PC-9 (cell line): ENCODE measurements around the gene C10orf53. TPM values are rescaled to one million over a fixed set of nuclear protein-coding genes. Genes with fewer than 3 reads are reported as not detected.

Experiments
- BruUV-seq: library from RNA; stranded (reverse); fragments of 400-500 nt; replicated peaks from 2 replicates; lab custom pipeline; 2021; lab: Mats Ljungman, UMichigan
- CTCF ChIA-PET: fragments of 300-600 bp; sonication (Branson Sonifier 250); formaldehyde crosslinking; loops from one replicate; lab custom pipeline; 2022; ENCODE audit warnings: antibody characterized with exemption; lab: Charles Lee
- POLR2A ChIA-PET: fragments of 300-600 bp; sonication (Branson Sonifier 250); formaldehyde crosslinking; loops from one replicate; lab custom pipeline; 2022; ENCODE audit warnings: antibody characterized with exemption; ENCODE audit not compliant: unreplicated experiment; lab: Charles Lee
- DNase-seq, 2 experiments: peaks; one replicate each; pipeline versions ENCODE4 v3.0.0 to v3.0.0-alpha.2; 2015 to 2022; ENCODE audit warnings: mixed read lengths in 1 of 2
- H2AFZ ChIP-seq: fragments of 200-600 bp; sonication (generic); 2 replicates; pipeline ENCODE4 v1.8.1; 2017; ENCODE audit warnings: antibody characterized with exemption
- H3F3A ChIP-seq: fragments of 200-600 bp; sonication (generic); 2 replicates; pipeline ENCODE4 v1.8.1; 2017; ENCODE audit warnings: antibody characterized with exemption, mild to moderate bottlenecking, low read depth; ENCODE audit not compliant: insufficient read depth
- H3K27ac ChIP-seq: fragments of 200-600 bp; sonication (generic); 2 replicates; pipeline ENCODE4 v1.6.1; 2016; ENCODE audit warnings: mixed run types
- H3K27me3 ChIP-seq: fragments of 200-600 bp; sonication (generic); 2 replicates; pipeline ENCODE4 v1.6.1; 2016; ENCODE audit warnings: low read depth, mixed run types; ENCODE audit not compliant: insufficient read depth
- H3K36me3 ChIP-seq: fragments of 200-600 bp; sonication (generic); 2 replicates; pipeline ENCODE4 v1.6.1; 2016; ENCODE audit warnings: low read depth, mixed run types
- H3K4me1 ChIP-seq: fragments of 200-600 bp; sonication (generic); replicated peaks from 2 replicates; pipeline ENCODE4 v1.6.1; 2016; ENCODE audit warnings: mixed run types; ENCODE audit not compliant: insufficient read depth
- H3K4me2 ChIP-seq: fragments of 200-600 bp; sonication (generic); 2 replicates; pipeline ENCODE4 v1.6.1; 2017; ENCODE audit warnings: mixed run types
- H3K4me3 ChIP-seq: fragments of 200-600 bp; sonication (generic); 2 replicates; pipeline ENCODE4 v1.6.1; 2016; ENCODE audit warnings: mixed run types
- H3K79me2 ChIP-seq: fragments of 200-600 bp; sonication (generic); 2 replicates; pipeline ENCODE4 v1.6.1; 2017; ENCODE audit warnings: low read depth, mixed run types
- H3K9me2 ChIP-seq: fragments of 200-600 bp; sonication (generic); 2 replicates; pipeline ENCODE4 v1.8.1; 2017; ENCODE audit warnings: mild to moderate bottlenecking; ENCODE audit not compliant: insufficient read depth
- H3K9me3 ChIP-seq: fragments of 200-600 bp; sonication (generic); 2 replicates; pipeline ENCODE4 v1.8.1; 2016; ENCODE audit warnings: low read depth; ENCODE audit not compliant: insufficient read depth
- H4K20me1 ChIP-seq: fragments of 200-600 bp; sonication (generic); 2 replicates; pipeline ENCODE4 v1.8.1; 2017; ENCODE audit not compliant: insufficient read depth
- EZH2 ChIP-seq: fragments of 200-600 bp; sonication (generic); IDR thresholded peaks from 2 replicates; pipeline ENCODE4 v1.8.0; 2017; ENCODE audit warnings: antibody characterized with exemption, low read depth
- intact Hi-C: fragments of 100-400 bp; cut with micrococcal nuclease; formaldehyde crosslinking; loops from one replicate; pipeline ENCODE4 v1.10.0; 2022; ENCODE audit not compliant: unreplicated experiment
- total RNA-seq: library from RNA; stranded (reverse); gene quantifications from 2 replicates; pipeline ENCODE4 v1.2.3, GENCODE V29; 2021
- TF ChIP-seq, protein P1 (sequence below): fragments of 200-600 bp; sonication (generic); conservative IDR thresholded peaks from 2 replicates; pipeline ENCODE4 v1.6.1; 2017; ENCODE audit warnings: mixed run types, antibody characterized with exemption, mild to moderate bottlenecking, moderate library complexity

The C10orf53 gene
- total RNA-seq, 1 experiment from 2014 or later: not detected

DNA sequence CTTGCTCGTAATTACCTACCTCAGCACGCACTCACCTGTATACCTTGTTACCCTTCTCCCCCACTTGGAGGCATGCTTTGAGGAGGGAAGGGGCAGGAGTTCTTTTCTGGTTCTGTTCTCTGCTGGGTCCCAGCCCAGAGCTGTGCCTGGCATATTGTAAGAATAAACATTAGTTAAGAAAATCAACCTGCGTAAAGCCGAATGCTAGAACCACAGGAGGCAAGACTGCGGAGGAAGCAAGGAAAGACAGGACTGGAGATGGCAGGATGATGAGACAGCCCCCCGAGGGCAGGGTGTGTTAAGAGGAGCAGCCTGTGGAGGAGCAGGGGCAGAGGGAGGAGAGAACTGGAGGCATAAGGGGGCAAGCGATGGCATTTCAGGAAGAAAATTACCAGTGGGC, 9.5 kb downstream of the C10orf53 start:
- ChIA-PET POLR2A (no interaction called here), CTCF (no interaction called here)
- intact Hi-C loops: no loop called here
- peaks cover 3% of the 10 kb centered on the region; the same call in 1 of the 2 replicates for H3K27me3 ChIP-seq
- H3K4me3 ChIP-seq: no peak overlapping the region
- no peak for DNase-seq
- TF ChIP-seq, protein P1, sequence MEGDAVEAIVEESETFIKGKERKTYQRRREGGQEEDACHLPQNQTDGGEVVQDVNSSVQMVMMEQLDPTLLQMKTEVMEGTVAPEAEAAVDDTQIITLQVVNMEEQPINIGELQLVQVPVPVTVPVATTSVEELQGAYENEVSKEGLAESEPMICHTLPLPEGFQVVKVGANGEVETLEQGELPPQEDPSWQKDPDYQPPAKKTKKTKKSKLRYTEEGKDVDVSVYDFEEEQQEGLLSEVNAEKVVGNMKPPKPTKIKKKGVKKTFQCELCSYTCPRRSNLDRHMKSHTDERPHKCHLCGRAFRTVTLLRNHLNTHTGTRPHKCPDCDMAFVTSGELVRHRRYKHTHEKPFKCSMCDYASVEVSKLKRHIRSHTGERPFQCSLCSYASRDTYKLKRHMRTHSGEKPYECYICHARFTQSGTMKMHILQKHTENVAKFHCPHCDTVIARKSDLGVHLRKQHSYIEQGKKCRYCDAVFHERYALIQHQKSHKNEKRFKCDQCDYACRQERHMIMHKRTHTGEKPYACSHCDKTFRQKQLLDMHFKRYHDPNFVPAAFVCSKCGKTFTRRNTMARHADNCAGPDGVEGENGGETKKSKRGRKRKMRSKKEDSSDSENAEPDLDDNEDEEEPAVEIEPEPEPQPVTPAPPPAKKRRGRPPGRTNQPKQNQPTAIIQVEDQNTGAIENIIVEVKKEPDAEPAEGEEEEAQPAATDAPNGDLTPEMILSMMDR: no peak
- no peak for TF ChIP-seq EZH2
- no peaks in the 10 kb centered on the region for H3F3A ChIP-seq
- no TSS peak for BruUV-seq
- H3K4me1 ChIP-seq: no peaks in the 10 kb centered on the region
- no peak overlapping the region for H2AFZ ChIP-seq
- H3K9me2 ChIP-seq: no peaks in the 10 kb centered on the region
- H3K36me3 ChIP-seq: no peaks in the 10 kb centered on the region
- no peak overlapping the region for H3K4me2 ChIP-seq
- peaks cover 19% of the 10 kb centered on the region for H3K9me3 ChIP-seq
- H3K79me2 ChIP-seq: no peaks in the 10 kb centered on the region
- H4K20me1 ChIP-seq: no peaks in the 10 kb centered on the region
- no peak overlapping the region for H3K27ac ChIP-seq

DNA sequence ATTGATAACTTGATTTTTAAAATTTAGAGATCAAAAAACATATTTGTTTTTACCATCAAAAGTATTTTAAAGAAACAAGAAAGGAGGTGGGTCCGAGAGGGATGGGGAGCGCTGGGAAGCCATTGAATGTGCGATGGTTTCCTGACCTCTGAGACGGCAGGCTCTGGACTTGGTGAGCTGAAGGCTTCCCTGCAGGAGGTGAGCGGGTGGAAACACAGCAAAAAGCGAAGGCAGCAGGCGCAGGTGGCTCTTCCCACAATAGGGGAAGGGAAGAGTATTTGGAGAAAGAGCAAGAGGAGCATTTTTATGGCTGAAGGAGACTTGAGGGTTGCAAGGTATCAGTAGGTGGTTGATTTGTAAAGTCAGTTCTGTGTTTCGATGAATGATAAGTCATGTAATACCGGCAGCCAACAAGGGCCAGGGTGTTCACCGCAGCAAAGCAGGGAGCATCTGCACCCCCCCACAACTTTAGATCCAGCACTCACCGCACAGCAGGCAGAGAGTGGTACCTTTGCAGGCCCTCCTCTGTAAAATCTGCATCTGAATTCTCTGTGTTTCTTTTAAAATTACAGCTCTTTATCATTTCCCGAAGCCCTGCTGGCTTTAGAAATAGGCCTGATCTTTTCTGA, 10.5 kb downstream of the C10orf53 start:
- Histone ChIP-seq H3K9me2 (no peaks in the 10 kb centered on the region), H3K4me2 (no peak overlapping the region), H3K9me3 (peaks cover 19% of the 10 kb centered on the region), H3K79me2 (no peaks in the 10 kb centered on the region), H3K36me3 (no peaks in the 10 kb centered on the region), H3K4me3 (no peak overlapping the region), H4K20me1 (no peaks in the 10 kb centered on the region), H3K27me3 (peaks cover 11% of the 10 kb centered on the region; the same call in 1 of the 2 replicates), H2AFZ (no peak overlapping the region), H3K27ac (no peak overlapping the region), H3F3A (no peaks in the 10 kb centered on the region), H3K4me1 (no peaks in the 10 kb centered on the region)
- intact Hi-C loops: no loop called here
- BruUV-seq: no TSS peak
- DNase-seq: no peak
- ChIA-PET POLR2A (no interaction called here), CTCF (no interaction called here)
- TF ChIP-seq EZH2: no peak
- TF ChIP-seq, protein P1: no peak

DNA sequence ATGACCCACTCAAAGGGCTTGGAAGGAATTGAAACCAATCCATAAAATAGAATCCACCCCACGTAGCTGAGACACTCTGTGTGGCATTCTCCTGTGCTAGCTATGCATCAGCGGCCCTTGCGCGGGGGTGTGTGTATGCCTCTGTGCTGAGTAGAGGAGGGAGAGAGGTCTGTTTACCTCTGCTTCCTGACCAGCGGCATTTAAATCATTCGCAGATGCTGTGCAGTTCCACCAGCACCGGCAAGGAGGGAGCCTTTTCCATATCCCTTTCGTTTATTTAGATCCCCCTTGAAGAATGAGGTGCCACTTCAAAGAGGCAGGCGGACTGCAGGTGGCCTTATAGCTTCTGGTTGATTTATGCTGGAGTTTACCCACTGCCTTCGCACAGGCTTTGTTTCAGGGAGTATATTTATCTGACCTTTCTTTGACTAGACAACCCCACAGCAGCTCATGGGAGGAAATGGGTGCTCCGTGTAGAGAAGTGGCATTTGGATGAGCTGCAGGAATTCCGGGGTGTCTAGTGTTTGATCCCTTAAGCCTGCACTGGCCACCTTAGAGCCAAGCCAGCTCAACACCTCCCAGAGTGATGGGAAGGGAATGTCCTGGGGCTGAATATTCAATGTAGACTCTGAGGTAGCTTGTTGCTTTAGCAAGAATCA, 11.4 kb downstream of the C10orf53 start:
- Histone ChIP-seq H3K27me3 (peaks cover 19% of the 10 kb centered on the region), H3K4me3 (no peak overlapping the region), H2AFZ (no peak overlapping the region), H3K27ac (no peak overlapping the region), H3K9me2 (no peaks in the 10 kb centered on the region), H3K4me1 (no peaks in the 10 kb centered on the region), H3K36me3 (no peaks in the 10 kb centered on the region), H3K4me2 (no peak overlapping the region), H3K9me3 (peaks cover 11% of the 10 kb centered on the region), H4K20me1 (no peaks in the 10 kb centered on the region), H3F3A (no peaks in the 10 kb centered on the region), H3K79me2 (no peaks in the 10 kb centered on the region)
- intact Hi-C loops: no loop called here
- POLR2A ChIA-PET: no interaction called here
- no peak for TF ChIP-seq EZH2
- TF ChIP-seq, protein P1: no peak
- no peak for DNase-seq
- no TSS peak for BruUV-seq
- CTCF ChIA-PET: no interaction called here
